Stimulated activated CD8-positive, alpha-beta memory T cell treated with anti-CD3 and anti-CD28 coated beads, Interleukin-7, amount 100 ng/mL, for 24 hours (primary cell): ENCODE results near the gene GNG7.
"Not testable (repeated sequence)": the region's sequence is repeated elsewhere in the genome, so short reads cannot be mapped to it uniquely, and the experiment has no call there.

Source experiments
- DNase-seq: peaks from one replicate; pipeline ENCODE4 v3.0.0-alpha.2; 2020; ENCODE audit warnings: low read depth

GNG7 gene

DNA sequence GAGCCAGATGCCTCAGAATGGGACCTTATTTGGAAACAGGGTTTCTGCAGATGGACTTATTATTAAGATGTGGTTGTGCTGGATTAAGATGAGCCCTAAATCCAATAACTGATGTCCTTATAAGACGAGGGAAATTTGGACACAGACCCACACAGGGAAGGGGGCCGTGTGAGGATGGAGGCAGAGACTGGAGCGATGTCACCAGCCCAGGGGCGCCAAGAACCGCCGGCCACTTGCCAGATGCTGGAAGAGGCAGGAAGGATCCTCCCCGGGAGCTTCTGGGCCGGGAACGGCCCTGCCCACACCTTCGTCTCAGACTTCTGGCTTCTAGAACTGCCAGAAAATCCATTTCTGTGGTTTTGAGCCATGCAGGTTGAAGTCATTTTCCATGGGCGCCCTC lies 26.6 kb downstream of the GNG7 start:
- no peak for DNase-seq

DNA sequence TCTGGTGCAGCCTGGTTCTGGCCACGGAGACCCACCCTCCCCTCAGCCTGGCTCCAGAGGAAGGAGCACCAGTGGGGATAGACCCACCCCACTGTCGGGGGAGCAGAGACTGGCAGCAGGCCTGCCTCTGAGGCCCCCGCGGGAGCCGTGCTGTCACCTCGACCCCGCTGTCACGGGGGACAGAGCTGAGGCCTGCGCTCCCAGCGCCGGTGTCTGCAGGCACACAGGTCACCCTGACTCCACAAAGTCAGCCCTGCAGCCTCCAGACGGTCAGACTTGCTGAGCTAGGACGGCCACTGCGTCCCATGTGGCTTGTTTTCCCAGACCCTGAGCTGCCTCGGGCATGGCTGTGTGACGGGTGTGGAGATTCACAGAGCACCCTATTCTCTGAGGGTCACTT lies 32.3 kb downstream of the GNG7 start:
- no peak for DNase-seq

DNA sequence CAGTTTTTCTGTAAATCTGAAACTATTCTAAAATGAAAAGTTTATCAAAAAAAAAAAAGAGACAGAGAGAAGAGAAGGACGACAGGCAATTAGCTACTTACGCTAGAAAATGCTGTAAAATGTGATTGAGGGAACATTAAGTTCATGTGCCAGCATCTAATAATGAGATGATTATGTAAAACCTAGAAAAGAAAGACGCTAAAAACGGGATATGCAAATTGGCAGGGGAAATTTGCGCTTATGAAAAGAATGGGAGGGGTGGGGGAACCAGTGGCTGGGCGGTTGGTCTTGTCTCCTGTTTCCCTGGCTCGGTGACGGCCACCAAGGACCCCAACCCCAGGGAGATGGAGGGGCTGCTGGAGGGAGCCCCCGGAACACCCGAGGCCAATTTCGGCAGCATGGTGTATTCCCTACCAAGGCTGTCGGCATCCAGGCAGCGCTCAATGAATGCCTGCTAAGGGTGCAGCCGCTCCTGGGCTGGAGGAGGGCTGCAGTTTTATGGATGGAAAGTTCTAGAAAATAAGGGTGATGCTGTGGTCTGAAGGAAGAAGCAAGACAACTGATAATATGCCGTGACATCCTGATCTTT lies 34.2 kb downstream of the GNG7 start:
- no peak for DNase-seq

DNA sequence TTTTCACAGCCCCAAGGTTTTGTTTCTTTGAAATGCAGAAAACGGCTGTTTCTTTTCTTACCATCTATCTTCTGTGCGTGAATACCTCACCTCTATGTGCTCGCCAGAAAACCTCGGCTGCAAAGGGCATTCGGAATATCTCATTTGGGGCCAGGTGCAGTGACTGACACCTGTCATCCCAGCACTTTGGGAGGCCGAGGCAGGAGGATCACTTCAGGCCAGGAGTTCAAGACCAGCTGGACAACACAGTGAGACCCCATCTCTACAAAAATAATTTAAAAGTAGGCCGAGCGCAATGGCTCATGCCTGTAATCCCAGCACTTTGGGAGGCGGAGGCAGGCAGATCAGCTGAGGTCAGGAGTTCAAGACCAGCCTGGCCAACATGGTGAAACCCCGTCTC lies 35.1 kb downstream of the GNG7 start:
- DNase-seq, result not testable (repeated sequence)

DNA sequence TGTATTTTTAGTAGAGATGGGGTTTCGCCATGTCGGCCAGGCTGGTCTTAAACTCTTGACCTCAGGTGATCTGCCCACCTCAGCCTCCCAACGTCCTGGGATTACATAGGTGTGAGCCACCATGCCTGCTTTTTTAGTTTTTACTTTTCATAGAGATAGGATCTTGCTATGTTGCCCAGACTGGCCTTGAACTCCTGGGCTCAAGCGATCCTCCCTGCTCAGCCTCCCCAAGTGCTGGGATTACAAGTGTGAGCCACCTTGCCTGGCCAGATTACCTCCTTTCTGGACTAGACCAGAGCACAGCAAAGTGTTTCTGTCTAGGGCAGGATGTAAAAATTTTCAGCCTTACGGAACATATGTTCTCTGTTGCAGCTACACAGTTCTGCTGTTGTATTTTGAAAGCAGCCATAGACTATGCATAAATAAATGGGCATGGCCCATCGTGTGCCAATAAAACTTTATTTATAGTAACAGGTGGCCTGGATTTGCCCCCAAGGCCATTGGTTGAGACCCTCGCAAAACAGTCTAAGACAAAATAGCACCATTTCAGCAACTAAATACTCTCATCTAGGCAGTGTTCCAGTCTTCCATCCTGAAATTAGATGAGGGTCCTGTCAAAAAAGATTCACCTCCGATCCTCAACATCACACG lies 36.0 kb downstream of the GNG7 start:
- no peak for DNase-seq

DNA sequence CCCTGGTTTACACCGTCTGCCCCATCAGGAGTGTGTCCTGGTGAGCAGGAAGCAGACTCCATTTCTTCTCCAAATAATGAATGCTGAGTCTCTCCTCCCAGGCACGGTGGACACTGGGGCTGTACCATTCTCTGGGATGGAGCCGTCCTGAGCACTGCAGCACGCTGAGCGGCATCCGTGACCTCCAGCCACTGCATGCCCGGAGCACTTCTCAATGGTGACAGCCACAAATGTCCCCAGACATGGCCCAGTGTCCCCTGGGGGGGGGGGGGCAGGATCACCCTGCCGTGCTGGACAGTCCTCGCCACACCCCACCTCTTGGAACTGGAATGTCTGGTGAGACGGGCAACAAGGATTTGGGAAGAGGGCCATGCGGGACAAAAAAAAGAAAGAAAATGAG lies 37.4 kb downstream of the GNG7 start:
- DNase-seq, result no peak

DNA sequence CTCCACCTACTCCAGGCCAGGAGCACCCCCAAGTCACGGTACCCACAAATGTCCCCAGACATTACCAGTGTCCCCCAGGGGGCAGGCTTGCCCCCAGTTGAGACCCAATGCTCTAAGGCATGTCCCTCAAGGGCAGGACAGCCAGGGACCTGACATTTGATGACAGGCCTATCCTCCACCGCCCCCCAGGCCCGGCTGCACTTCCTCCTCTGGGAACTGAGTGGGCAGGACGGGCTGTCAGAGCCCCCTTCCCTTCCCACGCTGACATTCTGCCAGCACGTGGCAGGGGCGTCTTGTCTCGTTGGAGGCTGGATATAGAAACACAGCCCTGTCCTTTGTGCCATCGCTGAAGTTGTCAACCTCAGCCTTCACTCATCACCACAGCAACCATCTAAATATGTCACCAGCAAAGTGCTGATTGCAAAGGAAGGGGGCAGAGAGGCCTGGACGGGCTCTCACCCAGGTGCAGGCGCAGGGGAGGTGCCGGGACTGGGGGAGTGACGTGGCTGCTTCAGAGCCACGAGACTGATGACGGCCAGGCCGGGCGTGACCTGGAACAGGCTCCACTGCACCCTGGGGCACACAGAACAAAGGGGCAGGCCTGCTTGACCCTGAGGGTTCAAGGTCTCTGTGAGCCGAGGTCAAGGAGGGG lies 38.4 kb downstream of the GNG7 start:
- no peak for DNase-seq

DNA sequence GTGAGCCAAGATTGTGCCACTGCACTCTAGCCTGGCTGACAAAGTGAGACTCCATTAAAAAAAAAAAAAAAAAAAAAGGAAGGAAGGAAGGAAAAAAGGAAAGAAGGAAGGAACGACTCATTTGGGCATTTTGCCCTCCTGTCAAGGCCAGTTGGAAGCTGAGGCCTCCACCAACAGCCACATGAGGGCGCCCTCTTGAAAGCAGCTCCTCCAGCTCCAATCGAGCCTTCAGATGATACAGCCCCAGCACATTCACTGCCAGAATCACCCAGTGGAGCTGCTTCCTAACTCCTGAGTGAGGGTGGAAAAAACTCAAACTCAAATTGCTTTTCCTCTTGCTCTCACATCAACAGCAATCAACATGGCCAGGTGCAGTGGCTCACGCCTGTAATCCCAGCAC lies 40.9 kb downstream of the GNG7 start:
- DNase-seq, result no peak

DNA sequence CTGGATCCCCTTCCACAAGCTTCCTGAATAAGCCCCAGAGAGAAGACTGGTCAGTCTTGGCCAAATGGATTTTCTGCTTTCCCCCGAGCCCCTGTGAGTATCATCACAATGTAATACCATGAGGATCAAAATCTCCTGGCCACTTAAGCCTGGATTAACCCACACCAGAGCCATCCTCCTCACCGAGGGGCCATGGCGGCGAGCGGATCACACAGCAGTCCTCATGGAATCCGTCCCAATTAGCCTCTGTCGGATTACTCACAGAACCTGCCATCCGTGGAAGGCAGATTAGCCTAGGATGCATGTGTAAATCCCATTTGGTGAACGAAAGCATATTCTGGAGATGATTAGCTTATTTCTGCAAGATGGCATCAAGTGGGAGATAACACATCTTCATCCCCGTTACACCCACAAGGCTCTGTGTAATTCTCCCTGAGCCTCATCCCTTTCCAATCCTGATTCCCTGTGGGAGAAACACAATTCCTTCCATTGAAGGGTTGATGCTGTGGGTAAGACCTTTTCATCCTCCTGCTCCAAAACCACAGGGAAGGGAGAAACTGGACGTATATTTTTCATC lies 42.5 kb downstream of the GNG7 start:
- no peak for DNase-seq

DNA sequence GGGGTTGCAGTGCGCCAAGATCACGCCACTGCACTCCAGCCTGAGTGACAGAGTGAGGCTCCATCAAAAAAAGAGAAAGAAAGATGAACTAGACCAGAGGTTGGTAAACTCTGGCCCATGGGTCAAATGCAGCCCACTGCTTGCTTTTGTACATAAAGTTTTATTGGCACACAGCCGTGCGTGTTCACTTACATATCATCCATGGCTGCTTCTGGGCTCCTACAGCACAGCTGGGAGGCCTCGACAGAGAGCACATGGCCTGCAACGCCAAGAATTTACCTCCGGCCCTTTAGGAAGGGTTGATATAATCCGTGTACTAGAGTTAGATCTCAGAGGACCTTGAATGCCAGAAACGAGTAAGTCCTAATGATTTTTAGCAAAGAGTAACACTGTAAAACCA lies 46.0 kb downstream of the GNG7 start:
- DNase-seq, result no peak

DNA sequence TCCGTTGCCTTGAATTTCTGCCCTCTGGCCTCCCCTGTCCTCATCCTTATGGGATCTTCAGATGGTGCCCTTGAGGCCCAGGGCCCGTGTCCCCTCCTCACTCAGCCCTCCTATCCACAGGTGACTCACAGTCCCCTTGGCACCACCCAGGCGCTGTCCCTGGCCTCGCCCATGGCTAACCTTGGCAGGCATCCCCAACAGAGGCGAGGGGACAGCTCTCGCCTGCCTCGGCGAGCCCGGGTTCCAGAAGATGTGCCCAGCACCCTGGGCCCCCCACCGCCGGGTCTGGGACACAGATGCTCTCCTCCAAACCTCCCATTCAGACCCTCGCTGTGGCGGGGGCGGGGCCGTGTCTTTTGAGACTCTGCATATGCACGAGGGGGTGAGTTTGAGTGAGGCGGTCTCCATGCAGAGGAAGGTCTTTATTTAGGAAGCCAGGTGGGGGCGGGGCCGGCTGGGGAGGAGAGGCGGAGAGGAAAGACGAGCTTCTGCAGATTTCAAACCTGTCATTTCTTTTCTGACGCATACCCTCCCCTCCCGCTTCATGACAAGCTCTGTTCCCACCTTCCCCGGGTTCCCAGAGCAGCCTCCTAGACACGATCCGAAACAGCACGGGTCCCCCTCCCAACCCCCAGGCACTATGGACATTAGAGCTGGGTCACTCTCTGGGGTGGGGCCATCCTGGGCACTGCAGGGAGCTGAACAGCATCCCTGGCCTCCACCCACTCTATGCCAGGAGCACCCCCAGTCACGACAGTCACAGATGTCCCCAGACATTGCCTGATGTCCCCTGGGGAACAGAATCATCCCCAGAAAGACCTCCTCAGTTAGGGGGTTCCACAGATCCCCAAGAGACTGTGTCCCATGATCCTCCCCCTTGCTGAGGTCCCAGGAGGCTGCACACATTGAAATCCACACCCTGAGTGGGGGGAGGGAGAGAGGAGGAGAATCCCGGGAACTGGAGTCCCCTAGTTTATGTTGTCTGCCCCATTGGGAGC lies 48.5 kb downstream of the GNG7 start:
- DNase-seq, result no peak

DNA sequence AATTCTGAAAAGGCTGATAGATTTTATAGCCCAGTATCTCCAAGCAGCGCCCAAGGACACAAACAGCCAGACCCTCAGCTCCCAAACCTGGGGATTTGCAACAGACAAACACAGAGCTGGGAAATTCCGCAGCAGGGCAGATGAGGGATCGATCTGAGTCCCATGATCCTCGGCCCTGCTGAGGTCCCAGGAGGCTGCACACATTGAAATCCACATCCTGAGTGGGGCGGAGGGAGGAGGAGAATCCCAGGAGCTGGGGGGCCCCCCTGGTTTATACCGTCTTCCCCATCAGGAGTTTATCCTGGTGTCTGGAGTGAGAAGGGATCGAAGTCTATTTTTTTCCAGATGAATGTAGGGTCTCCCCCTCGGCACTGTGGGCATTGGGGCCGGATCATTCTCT lies 49.3 kb downstream of the GNG7 start:
- DNase-seq, result no peak

DNA sequence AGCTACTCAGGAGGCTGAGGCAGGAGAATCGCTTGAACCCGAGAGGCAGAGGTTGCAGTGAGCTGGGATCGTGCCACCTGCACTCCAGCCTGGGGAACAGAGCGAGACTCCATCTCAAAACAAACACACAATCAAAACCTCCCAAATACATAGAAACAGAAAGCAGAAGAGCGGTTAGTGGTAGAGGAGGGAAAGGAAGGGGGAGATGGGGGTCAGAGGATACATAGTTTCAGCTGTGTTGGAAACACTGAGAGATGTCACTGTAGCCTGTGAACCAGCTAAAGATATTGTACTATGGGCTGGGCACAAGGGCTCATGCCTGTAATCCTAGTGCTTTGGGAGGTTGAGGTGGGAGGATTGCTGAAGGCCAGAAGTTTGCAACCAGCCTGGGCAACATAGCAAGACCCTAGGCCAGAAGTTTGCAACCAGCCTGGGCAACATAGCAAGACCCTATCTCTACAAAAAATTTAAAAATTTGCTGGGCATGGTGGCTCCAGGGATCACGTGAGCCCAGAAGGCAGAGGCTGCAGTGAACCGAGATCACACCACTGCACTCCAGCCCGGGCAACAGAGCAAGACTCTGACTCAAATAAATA lies 49.9 kb downstream of the GNG7 start:
- DNase-seq, result no peak

DNA sequence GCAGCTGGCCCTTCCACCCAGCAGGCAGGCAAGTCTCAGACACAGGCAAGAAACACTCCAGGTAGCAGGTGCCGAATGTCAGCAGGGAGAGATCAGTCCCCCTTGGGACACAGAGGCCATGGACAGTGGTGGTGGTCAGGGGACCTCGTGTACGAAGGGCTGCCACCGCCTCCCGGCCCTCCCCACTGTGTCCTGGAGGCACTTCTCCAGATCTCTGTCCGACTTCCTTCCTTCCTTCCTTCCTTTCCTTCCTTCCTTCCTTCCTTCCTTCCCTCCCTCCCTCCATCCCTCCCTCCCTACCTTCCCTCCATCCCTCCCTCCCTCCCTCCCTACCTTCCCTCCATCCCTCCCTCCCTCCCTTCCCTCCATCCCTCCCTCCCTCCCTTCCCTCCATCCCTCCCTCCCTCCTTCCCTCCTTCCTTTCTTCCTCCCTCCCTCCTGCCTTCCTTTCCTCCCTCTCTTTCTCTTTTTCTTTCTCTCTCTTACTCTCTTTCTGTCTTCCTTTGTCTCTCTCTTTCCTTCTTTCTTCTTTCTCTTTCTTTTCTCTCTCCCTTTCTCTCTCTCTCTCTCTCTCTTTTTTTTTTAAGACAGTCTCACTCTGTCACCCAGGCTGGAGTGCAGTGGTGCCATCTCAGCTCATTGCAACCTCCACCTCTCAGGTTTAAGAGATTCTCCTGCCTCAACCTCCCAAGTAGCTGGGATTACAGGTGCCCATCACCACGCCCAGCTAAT lies 51.3 kb downstream of the GNG7 start:
- DNase-seq, result not testable (repeated sequence)

DNA sequence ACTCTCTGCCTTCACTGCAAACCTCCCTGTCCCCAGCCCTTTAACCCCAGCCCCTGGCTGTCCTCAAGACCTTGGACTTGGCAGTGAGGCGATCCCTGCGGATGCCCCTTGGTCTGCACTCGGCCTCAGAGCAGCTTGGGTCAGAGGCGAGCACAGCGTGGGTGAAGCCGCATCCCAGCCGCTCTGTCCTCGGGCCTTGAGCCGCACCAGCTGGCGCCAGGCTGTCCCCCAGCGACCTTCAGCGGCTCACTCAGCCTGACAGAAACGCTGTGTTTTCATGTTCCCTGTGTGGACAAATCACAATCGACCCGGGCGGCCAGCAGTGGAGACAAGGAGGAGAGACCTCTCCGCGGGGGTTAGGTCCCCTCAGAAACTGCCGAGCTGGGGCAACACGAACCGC lies 52.0 kb downstream of the GNG7 start:
- no peak for DNase-seq

DNA sequence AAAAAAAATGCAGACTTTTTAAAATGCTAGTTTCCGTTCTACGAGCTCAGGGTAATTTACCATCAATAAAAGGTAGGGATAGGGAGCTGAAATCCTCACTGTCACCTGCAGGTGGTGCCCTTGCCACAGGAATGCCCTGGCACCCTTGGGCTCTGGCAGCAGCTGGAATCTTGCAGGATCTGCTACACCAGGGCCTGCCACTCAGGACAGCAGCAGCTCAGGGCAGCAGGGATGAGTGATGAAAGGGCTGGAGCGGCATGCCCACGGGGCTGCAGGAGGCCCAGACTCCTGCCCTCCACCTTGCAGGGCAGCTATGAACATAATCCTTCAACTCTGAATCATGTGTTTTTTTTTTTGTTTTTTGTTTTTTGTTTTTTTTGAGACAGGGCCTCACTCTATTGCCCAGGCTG lies 54.0 kb downstream of the GNG7 start:
- DNase-seq, result peak; percentile 66

DNA sequence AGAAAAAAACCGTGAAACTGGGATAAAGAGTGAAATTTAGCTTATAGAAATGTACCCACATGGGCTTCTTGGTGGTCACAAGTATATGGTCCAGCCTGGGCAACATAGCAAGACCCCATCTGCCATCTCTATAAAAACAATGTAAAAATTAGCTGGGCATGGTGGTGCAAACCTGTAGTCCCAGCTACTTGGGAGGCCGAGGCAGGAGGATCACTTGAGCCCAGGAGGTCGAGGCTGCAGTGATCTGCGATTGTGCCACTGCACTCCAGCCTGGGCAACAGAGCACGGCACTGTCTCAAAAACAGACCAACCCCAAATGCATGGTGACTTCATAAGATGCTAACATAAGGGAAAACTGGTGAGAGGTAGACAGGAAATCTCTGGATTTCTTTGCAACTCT lies 54.4 kb downstream of the GNG7 start:
- no peak for DNase-seq

DNA sequence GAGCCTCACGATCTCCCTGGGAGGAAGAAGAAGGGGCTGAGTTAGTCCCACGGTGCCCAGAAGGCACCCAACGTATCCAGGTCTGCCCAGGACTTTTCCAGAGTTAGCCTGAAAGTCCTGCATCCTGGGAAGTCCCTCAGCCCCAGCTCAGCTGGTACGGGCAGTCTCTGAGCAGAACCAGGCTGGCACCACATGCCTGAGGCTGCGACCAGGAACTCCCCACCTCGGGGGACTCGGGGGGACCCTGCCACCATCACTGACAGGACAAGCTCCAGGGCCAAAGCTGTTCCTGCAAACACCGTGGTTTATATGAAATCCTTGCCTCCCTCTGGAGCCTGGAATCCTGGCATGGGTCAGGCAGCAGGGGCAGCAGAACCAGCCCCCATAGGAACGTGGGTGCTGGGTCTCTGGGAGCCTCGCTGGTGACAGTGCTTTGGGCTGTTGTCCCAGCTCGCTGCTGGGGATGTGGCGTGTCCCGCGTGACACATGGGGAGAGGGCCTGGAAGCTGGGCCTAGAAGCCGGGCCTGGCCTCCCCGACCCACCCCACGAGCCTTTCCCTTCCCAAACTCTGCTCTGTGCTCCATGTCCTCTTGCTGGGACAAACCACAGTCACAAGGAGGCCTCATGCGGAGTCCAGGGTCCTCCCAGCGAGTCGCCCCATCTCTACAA lies 55.5 kb downstream of the GNG7 start:
- no peak for DNase-seq

DNA sequence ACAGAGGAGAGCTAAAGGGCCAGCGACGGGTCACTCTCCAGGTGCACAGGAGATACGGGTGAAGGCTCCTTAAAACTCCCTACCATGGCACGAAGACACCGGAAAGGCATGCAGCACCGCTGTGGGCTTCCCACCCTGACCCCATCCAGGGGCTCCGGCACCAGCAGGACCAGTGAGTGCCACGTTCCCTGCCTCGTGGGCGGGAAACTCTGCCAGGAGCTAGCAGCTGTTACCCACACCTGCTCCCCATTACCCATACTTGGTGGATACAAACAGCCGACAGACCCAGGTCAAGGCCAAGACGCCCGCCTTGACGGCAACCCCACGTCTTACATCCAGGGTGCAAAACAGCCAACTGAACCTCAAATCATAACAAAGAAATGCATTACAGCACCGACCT lies 56.7 kb downstream of the GNG7 start:
- no peak for DNase-seq

DNA sequence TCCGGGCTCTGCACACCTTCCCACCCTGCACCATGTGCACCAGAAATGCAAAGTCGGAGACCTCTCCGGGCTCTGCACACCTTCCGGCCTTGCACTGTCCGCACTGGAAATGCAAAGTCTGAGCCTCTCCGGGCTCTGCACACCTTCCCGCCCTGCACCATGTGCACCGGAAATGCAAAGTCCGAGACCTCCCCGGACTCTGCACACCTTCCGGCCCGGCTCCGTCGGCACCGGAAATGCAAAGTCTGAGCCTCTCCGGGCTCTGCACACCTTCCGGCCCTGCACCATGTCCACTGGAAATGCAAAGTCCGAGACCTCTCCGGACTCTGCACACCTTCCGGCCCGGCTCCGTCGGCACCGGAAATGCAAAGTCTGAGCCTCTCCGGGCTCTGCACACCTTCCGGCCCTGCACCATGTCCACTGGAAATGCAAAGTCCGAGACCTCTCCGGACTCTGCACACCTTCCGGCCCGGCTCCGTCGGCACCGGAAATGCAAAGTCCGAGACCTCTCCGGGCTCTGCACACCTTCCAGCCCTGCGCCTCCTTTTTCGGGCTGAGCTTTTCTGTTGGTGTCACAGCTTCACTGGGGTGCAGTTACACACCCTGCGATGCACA lies 59.3 kb downstream of the GNG7 start:
- not testable (repeated sequence) for DNase-seq
